ENCODE data around the gene MGAT5. TPM values are rescaled to one million over a fixed set of nuclear protein-coding genes. Genes with fewer than 3 reads are reported as not detected.
A peak's percentile ranks its signal among the peaks of the same experiment; 100 is the strongest.

Gene MGAT5
- total RNA-seq, 1 donor from 2014 or later, result 21.2 TPM

DNA sequence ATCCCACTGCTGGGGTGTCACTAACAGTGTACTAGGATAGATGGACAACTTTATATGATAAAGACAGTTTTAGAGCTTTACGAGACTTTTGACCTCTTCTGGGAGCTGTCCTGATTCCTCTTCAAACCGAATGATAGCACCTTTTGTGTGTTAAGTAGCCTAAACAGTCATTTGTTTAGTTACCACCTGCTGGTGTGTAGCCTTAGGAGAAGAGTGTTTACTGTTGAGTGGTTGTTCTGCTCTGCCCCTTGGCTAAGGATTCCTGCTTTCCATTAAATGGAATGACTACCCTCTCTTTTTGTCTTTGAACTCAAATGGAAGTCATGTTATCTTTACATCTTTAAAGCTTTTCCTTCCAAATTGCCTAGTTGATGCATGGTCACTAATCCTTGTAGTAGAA lies 28.0 kb upstream of the MGAT5 start:
- Histone ChIP-seq H2AFZ (replicated peaks) (no peak overlapping the region), H3K79me2 (ENCODE audit: low read depth) (peaks cover 9% of the 10 kb centered on the region), H3K36me3 (peaks cover 8% of the 10 kb centered on the region), H3K9ac (no peak overlapping the region), H3K4me3 (no peak overlapping the region), H3K27ac (no peak overlapping the region), H3F3A (ENCODE audit: low read depth) (peaks cover 4% of the 10 kb centered on the region), H3K4me2 (peak overlapping the region; percentile 29), H3K27me3 (no peaks in the 10 kb centered on the region), H3K4me1 (peaks cover 31% of the 10 kb centered on the region), H3K9me3 (ENCODE audit: low read depth) (no peaks in the 10 kb centered on the region), H4K20me1 (ENCODE audit: low read depth) (no peaks in the 10 kb centered on the region)
- Mint-ChIP-seq H3K9me3 (peaks cover 30% of the 10 kb centered on the region), H3K4me3 (no peak overlapping the region), H3K36me3 (peaks cover 7% of the 10 kb centered on the region), H3K27ac (no peak overlapping the region), H3K4me1 (peaks cover 3% of the 10 kb centered on the region), H3K27me3 (ENCODE audit: insufficient read depth, low read depth) (no peaks in the 10 kb centered on the region)
- DNase-seq (ENCODE audit: low spot score), result peak; percentile 42
- TF ChIP-seq EZH2 (IDR thresholded peaks at IDR 0.05), result no peak
- no peak for TF ChIP-seq EZH2phosphoT487 (IDR thresholded peaks at IDR 0.05)
- TF ChIP-seq, protein P1, sequence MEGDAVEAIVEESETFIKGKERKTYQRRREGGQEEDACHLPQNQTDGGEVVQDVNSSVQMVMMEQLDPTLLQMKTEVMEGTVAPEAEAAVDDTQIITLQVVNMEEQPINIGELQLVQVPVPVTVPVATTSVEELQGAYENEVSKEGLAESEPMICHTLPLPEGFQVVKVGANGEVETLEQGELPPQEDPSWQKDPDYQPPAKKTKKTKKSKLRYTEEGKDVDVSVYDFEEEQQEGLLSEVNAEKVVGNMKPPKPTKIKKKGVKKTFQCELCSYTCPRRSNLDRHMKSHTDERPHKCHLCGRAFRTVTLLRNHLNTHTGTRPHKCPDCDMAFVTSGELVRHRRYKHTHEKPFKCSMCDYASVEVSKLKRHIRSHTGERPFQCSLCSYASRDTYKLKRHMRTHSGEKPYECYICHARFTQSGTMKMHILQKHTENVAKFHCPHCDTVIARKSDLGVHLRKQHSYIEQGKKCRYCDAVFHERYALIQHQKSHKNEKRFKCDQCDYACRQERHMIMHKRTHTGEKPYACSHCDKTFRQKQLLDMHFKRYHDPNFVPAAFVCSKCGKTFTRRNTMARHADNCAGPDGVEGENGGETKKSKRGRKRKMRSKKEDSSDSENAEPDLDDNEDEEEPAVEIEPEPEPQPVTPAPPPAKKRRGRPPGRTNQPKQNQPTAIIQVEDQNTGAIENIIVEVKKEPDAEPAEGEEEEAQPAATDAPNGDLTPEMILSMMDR (IDR thresholded peaks at IDR 0.05), result no peak

DNA sequence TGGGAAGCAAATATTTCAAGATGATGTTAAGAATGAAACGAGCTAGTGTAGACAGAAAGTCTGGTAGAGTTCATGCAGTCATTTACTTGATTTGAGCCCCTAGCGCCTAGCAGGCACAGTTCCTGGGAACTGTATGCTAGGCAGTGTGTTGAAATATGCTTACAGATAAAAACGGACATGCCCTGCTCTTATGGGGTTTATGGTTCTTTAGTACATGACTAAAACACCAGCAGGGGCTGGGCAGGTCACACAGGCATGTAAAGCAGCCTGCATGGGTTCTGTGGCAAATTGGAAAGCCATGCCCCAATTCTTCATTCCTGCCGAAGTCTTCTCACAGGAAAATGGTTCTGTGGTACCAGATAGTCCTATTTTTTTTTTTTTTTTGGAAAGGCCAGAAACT lies 27.3 kb upstream of the MGAT5 start:
- H3K36me3 Mint-ChIP-seq, result peaks cover 7% of the 10 kb centered on the region
- peaks cover 9% of the 10 kb centered on the region for H3K79me2 ChIP-seq (ENCODE audit: low read depth)
- no peak for DNase-seq (ENCODE audit: low spot score)
- H3K4me1 ChIP-seq, result peaks cover 24% of the 10 kb centered on the region
- H3K4me3 Mint-ChIP-seq, result no peak overlapping the region
- no peaks in the 10 kb centered on the region for H3K27me3 ChIP-seq
- H2AFZ ChIP-seq (replicated peaks), result no peak overlapping the region
- H3K4me1 Mint-ChIP-seq, result peaks cover 3% of the 10 kb centered on the region
- H3F3A ChIP-seq (ENCODE audit: low read depth), result no peaks in the 10 kb centered on the region
- H3K4me2 ChIP-seq, result peak overlapping the region; percentile 29
- TF ChIP-seq EZH2phosphoT487 (IDR thresholded peaks at IDR 0.05), result no peak
- no peak for TF ChIP-seq EZH2 (IDR thresholded peaks at IDR 0.05)
- TF ChIP-seq, protein P1 (IDR thresholded peaks at IDR 0.05), result no peak
- no peak overlapping the region for H3K9ac ChIP-seq
- no peak overlapping the region for H3K27ac ChIP-seq
- no peaks in the 10 kb centered on the region for H3K27me3 Mint-ChIP-seq (ENCODE audit: insufficient read depth, low read depth)
- H3K27ac Mint-ChIP-seq, result no peak overlapping the region
- H3K4me3 ChIP-seq, result no peak overlapping the region
- H3K9me3 ChIP-seq (ENCODE audit: low read depth), result no peaks in the 10 kb centered on the region
- H3K9me3 Mint-ChIP-seq, result peaks cover 30% of the 10 kb centered on the region
- H4K20me1 ChIP-seq (ENCODE audit: low read depth), result no peaks in the 10 kb centered on the region
- H3K36me3 ChIP-seq, result peaks cover 8% of the 10 kb centered on the region

DNA sequence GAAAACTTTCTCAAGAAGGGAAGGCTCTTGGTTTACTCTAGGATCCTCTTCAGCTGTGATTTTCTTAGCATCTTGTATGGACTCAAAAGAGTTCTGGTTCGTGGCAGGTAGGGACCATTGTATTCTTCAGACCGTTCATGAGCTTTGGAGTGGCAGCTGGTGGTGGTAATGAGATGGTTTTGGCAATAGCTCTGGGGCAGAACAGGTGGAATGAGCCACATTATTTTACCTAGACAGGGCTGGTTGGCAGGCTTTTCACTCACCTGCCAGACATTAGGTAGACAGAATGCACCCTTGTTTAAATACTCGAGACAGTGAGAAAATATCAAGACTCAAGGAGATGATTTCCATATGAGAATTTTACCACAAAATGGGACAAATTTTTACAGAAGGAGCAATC lies 26.2 kb upstream of the MGAT5 start:
- Histone ChIP-seq H3K79me2 (ENCODE audit: low read depth) (peaks cover 9% of the 10 kb centered on the region), H3F3A (ENCODE audit: low read depth) (no peaks in the 10 kb centered on the region), H3K4me1 (peaks cover 16% of the 10 kb centered on the region), H3K27ac (no peak overlapping the region), H2AFZ (replicated peaks) (no peak overlapping the region), H4K20me1 (ENCODE audit: low read depth) (no peaks in the 10 kb centered on the region), H3K9ac (no peak overlapping the region), H3K36me3 (peaks cover 8% of the 10 kb centered on the region), H3K4me3 (no peak overlapping the region), H3K27me3 (no peaks in the 10 kb centered on the region), H3K9me3 (ENCODE audit: low read depth) (no peaks in the 10 kb centered on the region), H3K4me2 (no peak overlapping the region)
- Mint-ChIP-seq H3K4me1 (peaks cover 3% of the 10 kb centered on the region), H3K27me3 (ENCODE audit: insufficient read depth, low read depth) (no peaks in the 10 kb centered on the region), H3K4me3 (no peak overlapping the region), H3K36me3 (peaks cover 7% of the 10 kb centered on the region), H3K9me3 (peaks cover 30% of the 10 kb centered on the region), H3K27ac (no peak overlapping the region)
- TF ChIP-seq, protein P1 (IDR thresholded peaks at IDR 0.05), result no peak
- TF ChIP-seq EZH2 (IDR thresholded peaks at IDR 0.05), result no peak
- TF ChIP-seq EZH2phosphoT487 (IDR thresholded peaks at IDR 0.05), result no peak
- DNase-seq (ENCODE audit: low spot score), result no peak
